ENCODE data around the gene DPEP2.

DPEP2 gene

GRCh38 chr16:67990018-67990386 is 9.3 kb downstream of the DPEP2 start:
- Histone ChIP-seq H3K79me2 (ENCODE audit: insufficient read depth, low read length) (no peaks in the 10 kb centered on the region), H2AFZ (ENCODE audit: low read depth, low read length) (no peak overlapping the region), H3K4me1 (ENCODE audit: insufficient read depth, low read length) (peaks cover 17% of the 10 kb centered on the region), H3K27me3 (ENCODE audit: insufficient read depth, low read length, poor library complexity) (no peaks in the 10 kb centered on the region), H3K27ac (ENCODE audit: low read length) (no peak overlapping the region), H3K36me3 (ENCODE audit: insufficient read depth, low read length) (no peaks in the 10 kb centered on the region), H3K4me3 (ENCODE audit: low read depth in 1 of 2, low read length in 2 of 2) (no peak overlapping the region), H3K9ac (ENCODE audit: low read depth, low read length) (no peak overlapping the region), H3K9me3 (ENCODE audit: insufficient read depth, low read length, severe bottlenecking) (no peaks in the 10 kb centered on the region), H4K20me1 (ENCODE audit: insufficient read depth, low read length) (no peaks in the 10 kb centered on the region; the same call in 1 of the 2 replicates), H3K4me2 (ENCODE audit: insufficient read depth, low read length) (no peak overlapping the region)
- TF ChIP-seq CTCF (IDR thresholded peaks at IDR 0.05; ENCODE audit: borderline replicate concordance, extremely low read depth, low read length, poor library complexity, severe bottlenecking) = no peak
- TF ChIP-seq EZH2 (IDR thresholded peaks at IDR 0.05; ENCODE audit: borderline replicate concordance, low read depth, low read length, severe bottlenecking) = no peak
- ATAC-seq (ENCODE audit: insufficient read depth, low read depth) (no peak), DNase-seq (no peak)

GRCh38 chr16:67989322-67990017 is 9.8 kb downstream of the DPEP2 start:
- Histone ChIP-seq H3K27ac (ENCODE audit: low read length) (no peak overlapping the region), H3K4me2 (ENCODE audit: insufficient read depth, low read length) (no peak overlapping the region), H3K79me2 (ENCODE audit: insufficient read depth, low read length) (no peaks in the 10 kb centered on the region), H4K20me1 (ENCODE audit: insufficient read depth, low read length) (no peaks in the 10 kb centered on the region; the same call in 1 of the 2 replicates), H3K4me3 (ENCODE audit: low read depth in 1 of 2, low read length in 2 of 2) (no peak overlapping the region), H3K27me3 (ENCODE audit: insufficient read depth, low read length, poor library complexity) (no peaks in the 10 kb centered on the region), H3K9ac (ENCODE audit: low read depth, low read length) (no peak overlapping the region), H3K36me3 (ENCODE audit: insufficient read depth, low read length) (no peaks in the 10 kb centered on the region), H2AFZ (ENCODE audit: low read depth, low read length) (no peak overlapping the region), H3K4me1 (ENCODE audit: insufficient read depth, low read length) (peaks cover 23% of the 10 kb centered on the region), H3K9me3 (ENCODE audit: insufficient read depth, low read length, severe bottlenecking) (no peaks in the 10 kb centered on the region)
- DNase-seq (no peak), ATAC-seq (ENCODE audit: insufficient read depth, low read depth) (no peak)
- no peak for TF ChIP-seq EZH2 (IDR thresholded peaks at IDR 0.05; ENCODE audit: borderline replicate concordance, low read depth, low read length, severe bottlenecking)
- TF ChIP-seq CTCF (IDR thresholded peaks at IDR 0.05; ENCODE audit: borderline replicate concordance, extremely low read depth, low read length, poor library complexity, severe bottlenecking) = no peak

- TF ChIP-seq CTCF (IDR thresholded peaks at IDR 0.05; ENCODE audit: borderline replicate concordance, extremely low read depth, low read length, poor library complexity, severe bottlenecking) = no peak
- no peak for TF ChIP-seq EZH2 (IDR thresholded peaks at IDR 0.05; ENCODE audit: borderline replicate concordance, low read depth, low read length, severe bottlenecking)
- Histone ChIP-seq H3K4me1 (ENCODE audit: insufficient read depth, low read length) (peaks cover 25% of the 10 kb centered on the region), H3K9ac (ENCODE audit: low read depth, low read length) (no peak overlapping the region), H3K36me3 (ENCODE audit: insufficient read depth, low read length) (no peaks in the 10 kb centered on the region), H4K20me1 (ENCODE audit: insufficient read depth, low read length) (no peaks in the 10 kb centered on the region; the same call in 1 of the 2 replicates), H2AFZ (ENCODE audit: low read depth, low read length) (no peak overlapping the region), H3K27ac (ENCODE audit: low read length) (no peak overlapping the region), H3K9me3 (ENCODE audit: insufficient read depth, low read length, severe bottlenecking) (no peaks in the 10 kb centered on the region), H3K27me3 (ENCODE audit: insufficient read depth, low read length, poor library complexity) (no peaks in the 10 kb centered on the region), H3K4me2 (ENCODE audit: insufficient read depth, low read length) (no peak overlapping the region), H3K4me3 (ENCODE audit: low read depth in 1 of 2, low read length in 2 of 2) (no peak overlapping the region), H3K79me2 (ENCODE audit: insufficient read depth, low read length) (no peaks in the 10 kb centered on the region)
- ATAC-seq (ENCODE audit: insufficient read depth, low read depth) = no peak
- DNase-seq = no peak
Observed at GRCh38 chr16:67988675-67989074, 10.6 kb downstream of the DPEP2 start.

Measured in DND-41 (cell line).